Measurements from ENCODE around the gene TM7SF3.

DNA sequence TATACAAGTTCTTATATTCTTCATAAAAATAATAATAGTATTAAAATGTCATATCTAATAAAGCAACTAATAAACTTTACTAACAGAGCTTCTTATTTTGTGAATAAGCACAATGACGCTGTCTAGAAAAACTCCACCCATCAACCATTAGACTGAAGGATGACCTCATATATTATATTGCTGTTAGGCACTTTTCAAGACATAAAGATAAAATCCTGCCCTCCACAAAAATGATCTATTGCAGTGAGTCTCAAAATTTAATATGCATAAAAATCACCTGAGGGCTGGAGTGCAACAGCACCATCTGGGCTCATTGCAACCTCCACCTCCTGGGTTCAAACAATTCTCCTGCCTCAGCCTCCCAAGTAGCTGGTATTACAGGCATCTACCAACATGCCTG, 20.1 kb downstream of the TM7SF3 start:
- TF ChIP-seq ZNF274 (IDR thresholded peaks at IDR 0.05; ENCODE audit: low read depth, low read length): no peak
- no peak for TF ChIP-seq SUZ12 (IDR thresholded peaks at IDR 0.05; ENCODE audit: extremely low read depth, insufficient read depth, insufficient read length)
- no peak for TF ChIP-seq YY1 (IDR thresholded peaks at IDR 0.05; ENCODE audit: insufficient read depth, insufficient read length)

Measured in NT2/D1 (cell line).